HG03378 (cell line): ENCODE measurements around the gene TBC1D17.

ENCODE experiments used
- ATAC-seq: cut with Tn5 transposase; IDR thresholded peaks from one replicate; pipeline ENCODE4 v1.9.1; 2021; ENCODE audit warnings: mild to moderate bottlenecking, moderate library complexity; ENCODE audit not compliant: unreplicated experiment

The TBC1D17 gene

GRCh38 chr19:49847731-49848696, 29.5 kb upstream of the TBC1D17 start:
- ATAC-seq: no peak

- ATAC-seq: no peak
Observed at GRCh38 chr19:49848938-49849337, 28.6 kb upstream of the TBC1D17 start.

- ATAC-seq: no peak
Observed at GRCh38 chr19:49849433-49850220, 27.9 kb upstream of the TBC1D17 start.

- ATAC-seq: peak; percentile 21
Observed at GRCh38 chr19:49850221-49850486, 27.3 kb upstream of the TBC1D17 start.

- peak; percentile 44 for ATAC-seq
Observed at GRCh38 chr19:49850487-49851342, 26.8 kb upstream of the TBC1D17 start, which contains the start of gene PTOV1. Gene PTOV1 (plus strand): TSS chr19:49851159.

GRCh38 chr19:49851456-49852259, 25.8 kb upstream of the TBC1D17 start:
- no peak for ATAC-seq

GRCh38 chr19:49852631-49853126, 24.8 kb upstream of the TBC1D17 start:
- no peak for ATAC-seq

GRCh38 chr19:49853852-49854377, 23.6 kb upstream of the TBC1D17 start:
- ATAC-seq: no peak

- no peak for ATAC-seq
Observed at GRCh38 chr19:49854378-49855263, 22.9 kb upstream of the TBC1D17 start.

- no peak for ATAC-seq
Observed at GRCh38 chr19:49855277-49855675, 22.2 kb upstream of the TBC1D17 start.

- ATAC-seq: no peak
Observed at GRCh38 chr19:49855676-49856573, 21.6 kb upstream of the TBC1D17 start.

GRCh38 chr19:49856574-49857021, 20.9 kb upstream of the TBC1D17 start:
- no peak for ATAC-seq

GRCh38 chr19:49857061-49857837, 20.3 kb upstream of the TBC1D17 start:
- no peak for ATAC-seq

- no peak for ATAC-seq
Observed at GRCh38 chr19:49857838-49858087, 19.7 kb upstream of the TBC1D17 start.

GRCh38 chr19:49858088-49858985, 19.2 kb upstream of the TBC1D17 start:
- ATAC-seq: no peak

- no peak for ATAC-seq
Observed at GRCh38 chr19:49859682-49860335, 17.7 kb upstream of the TBC1D17 start.
